ENCODE results near the gene LATS2. TPM values are rescaled to one million over a fixed set of nuclear protein-coding genes. Genes with fewer than 3 reads are reported as not detected.

LATS2 gene

DNA sequence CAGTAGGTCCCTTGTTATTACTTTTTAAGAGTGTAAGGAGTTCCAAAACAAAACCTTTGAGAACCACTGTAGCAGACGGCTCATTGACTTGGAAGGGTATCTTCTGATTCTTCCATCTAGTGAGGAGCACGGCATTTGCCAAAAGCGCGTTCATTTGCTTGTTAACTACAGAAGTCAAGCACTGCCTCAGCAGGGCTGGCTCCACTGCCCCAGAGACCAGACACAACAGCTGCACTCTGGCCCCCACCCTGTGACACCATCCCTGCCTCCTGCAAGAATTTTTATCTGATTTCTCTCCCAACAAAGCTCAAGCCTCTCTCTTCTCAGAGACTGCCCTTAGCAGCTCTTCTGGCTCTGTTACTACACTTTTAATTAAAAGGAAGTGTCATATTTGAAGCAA lies 138.1 kb downstream of the LATS2 start:
- H3K9me3 ChIP-seq (replicated peaks in 1 of 2; ENCODE audit: control insufficient read depth in 2 of 2, insufficient read depth in 1 of 2, low read depth in 1 of 2, low read length in 2 of 2): no peaks in the 10 kb centered on the region
- no CpG with 5 or more reads among the region's 4 CpGs for WGBS, 2 donors (ENCODE audit: extremely low coverage in 2 of 2, insufficient read length in 2 of 2, insufficient replicate concordance in 1 of 2)
- no peak for DNase-seq (ENCODE audit: low spot score)
- no peak overlapping the region for H3K4ac ChIP-seq (ENCODE audit: low read length)
- H2BK120ac ChIP-seq (ENCODE audit: low read depth, low read length): no peak overlapping the region
- H3K27me3 ChIP-seq (ENCODE audit: control insufficient read depth in 3 of 3, insufficient read depth in 3 of 3, low read depth in 1 of 3, low read length in 3 of 3): no peaks in the 10 kb centered on the region
- H3K36me3 ChIP-seq (replicated peaks in 1 of 2; ENCODE audit: control insufficient read depth in 2 of 2, insufficient read depth in 2 of 2, low read length in 2 of 2): no peaks in the 10 kb centered on the region
- no peaks in the 10 kb centered on the region for H3K79me1 ChIP-seq (ENCODE audit: low read depth, low read length)
- H3K23ac ChIP-seq (ENCODE audit: low read depth, low read length, poor library complexity): no peak overlapping the region
- no peak overlapping the region for H4K8ac ChIP-seq (ENCODE audit: low read depth, low read length)
- no peak overlapping the region for H3K4me3 ChIP-seq (ENCODE audit: low read length in 2 of 2)
- no peak overlapping the region for H2AK5ac ChIP-seq (ENCODE audit: low read depth, low read length)
- no peak overlapping the region for H2BK12ac ChIP-seq (ENCODE audit: low read length)
- H2AFZ ChIP-seq (ENCODE audit: low read length): peak overlapping the region; percentile 19
- no peak overlapping the region for H3K14ac ChIP-seq (ENCODE audit: low read length)
- H3K4me1 ChIP-seq (ENCODE audit: control insufficient read depth in 2 of 2, insufficient read depth in 1 of 2, low read depth in 1 of 2, low read length in 2 of 2): no peaks in the 10 kb centered on the region
- H2BK5ac ChIP-seq (ENCODE audit: low read length): no peak overlapping the region
- no peak overlapping the region for H3K4me2 ChIP-seq (ENCODE audit: insufficient read depth, low read length, poor library complexity, severe bottlenecking)
- no peak overlapping the region for H2BK15ac ChIP-seq (ENCODE audit: low read length)
- no peak overlapping the region for H3K27ac ChIP-seq (replicated peaks; ENCODE audit: low read length)
- no peak overlapping the region for H3K9ac ChIP-seq (ENCODE audit: low read depth, low read length, poor library complexity)
- H4K91ac ChIP-seq (ENCODE audit: low read depth, low read length, poor library complexity): no peak overlapping the region
- no peak overlapping the region for H3K18ac ChIP-seq (ENCODE audit: low read length)

Small RNAs within 50 kb of the gene (small RNA-seq; reads per million reads assigned to genes)
- gene PPIAP27 (ENCODE audit: insufficient read depth) (not detected), gene RNU4-9P (ENCODE audit: insufficient read depth) (not detected)
